HG03159 (cell line): ENCODE data around the gene CAMK2A.
A peak's percentile ranks its signal among the peaks of the same experiment; 100 is the strongest.
"Not testable (repeated sequence)": the region's sequence is repeated elsewhere in the genome, so short reads cannot be mapped to it uniquely, and the experiment has no call there.

ENCODE experiments used
- ATAC-seq: cut with Tn5 transposase; IDR thresholded peaks from one replicate; pipeline ENCODE4 v1.9.1; 2021; ENCODE audit warnings: mild to moderate bottlenecking, moderate library complexity; ENCODE audit not compliant: unreplicated experiment

CAMK2A gene

GRCh38 chr5:150238646-150239045 lies 50.9 kb downstream of the CAMK2A start:
- no peak for ATAC-seq

- no peak for ATAC-seq
These were observed 52.4 kb downstream of the CAMK2A start for GRCh38 chr5:150236981-150237754.

DNA sequence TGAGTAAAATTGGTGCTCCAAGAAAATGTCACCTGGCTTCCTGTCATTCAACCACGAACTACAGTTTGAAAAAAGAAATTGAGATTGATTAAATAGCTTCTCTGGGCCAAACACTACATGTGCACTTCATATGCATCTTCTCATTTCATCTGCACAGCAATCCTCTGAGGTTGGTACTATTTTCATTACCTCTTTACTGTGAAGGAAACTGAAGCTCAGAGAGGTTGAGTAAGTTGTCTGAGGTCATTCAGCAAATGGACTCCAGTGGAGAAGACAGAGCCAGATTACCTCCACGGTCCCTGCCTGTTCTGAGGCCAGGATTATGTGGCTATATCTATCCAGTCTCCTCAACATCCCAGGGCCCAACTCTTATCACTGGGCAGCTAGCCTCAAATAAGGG lies 53.3 kb downstream of the CAMK2A start:
- ATAC-seq = no peak

- no peak for ATAC-seq
These were observed 54.1 kb downstream of the CAMK2A start for GRCh38 chr5:150235500-150235854.

DNA sequence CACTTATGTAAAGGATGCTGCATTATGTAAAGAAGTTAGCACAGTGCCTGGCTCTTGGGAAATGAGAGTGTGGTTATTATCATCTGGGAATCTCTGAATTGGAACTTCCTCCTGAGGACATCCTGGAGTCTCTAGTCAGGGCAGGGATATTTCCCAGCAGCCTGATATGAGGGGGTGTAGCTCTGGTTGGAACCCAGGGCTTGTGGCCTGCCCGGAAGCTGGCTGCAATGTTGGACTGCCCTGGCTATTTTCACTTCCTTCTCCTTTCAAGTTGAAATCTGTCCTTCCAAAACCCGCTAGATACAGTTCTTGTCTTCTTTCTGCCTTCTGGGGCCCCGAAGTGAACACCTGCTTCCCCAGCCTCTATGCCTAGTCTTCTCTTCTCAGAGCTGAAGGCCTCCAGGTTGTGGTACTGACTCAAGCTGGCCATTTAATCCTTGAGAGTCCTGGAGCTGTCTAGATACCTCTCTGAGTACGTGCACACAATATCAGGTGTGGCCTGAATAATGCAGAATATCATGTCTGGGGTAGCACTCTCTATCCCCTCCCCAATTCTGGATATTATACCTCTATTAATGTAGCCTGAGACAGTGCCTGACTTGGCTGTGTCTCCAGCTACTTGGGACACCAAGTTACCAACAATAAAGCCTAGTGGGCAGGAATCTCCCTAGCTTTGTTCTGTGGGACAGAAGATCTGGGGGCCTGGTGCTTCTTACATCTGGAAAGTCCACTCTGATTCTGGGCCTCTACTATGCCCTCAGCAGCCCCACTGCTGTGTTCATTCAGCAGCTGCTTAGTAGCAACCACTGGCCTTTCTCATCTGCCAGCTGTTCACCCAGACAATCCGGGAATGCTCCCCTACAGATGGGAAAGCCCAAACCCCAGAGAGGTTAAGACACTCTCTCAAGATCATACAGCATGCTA lies 54.7 kb downstream of the CAMK2A start:
- ATAC-seq = no peak

GRCh38 chr5:150233706-150234105 lies 55.9 kb downstream of the CAMK2A start:
- not testable (repeated sequence) for ATAC-seq

GRCh38 chr5:150230842-150231241 lies 58.7 kb downstream of the CAMK2A start:
- no peak for ATAC-seq

DNA sequence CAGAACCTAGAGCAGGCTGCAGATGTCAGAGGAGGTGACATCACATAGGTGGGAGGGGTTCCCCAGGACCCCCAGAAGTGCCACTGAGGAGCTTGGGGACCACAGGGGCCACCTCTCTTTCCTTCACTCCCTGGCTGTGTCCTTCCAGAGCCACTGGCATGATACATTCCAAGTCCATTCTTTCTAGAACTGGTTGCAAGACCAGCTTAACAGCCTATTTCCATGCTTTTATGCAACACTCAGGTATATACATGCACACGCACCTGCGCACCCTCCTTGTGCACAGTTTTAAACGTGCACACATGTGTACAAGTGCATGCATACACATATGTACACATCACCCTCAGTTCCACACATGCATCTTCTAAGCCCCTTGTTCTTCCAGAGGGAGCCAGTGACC lies 60.0 kb downstream of the CAMK2A start:
- no peak for ATAC-seq

DNA sequence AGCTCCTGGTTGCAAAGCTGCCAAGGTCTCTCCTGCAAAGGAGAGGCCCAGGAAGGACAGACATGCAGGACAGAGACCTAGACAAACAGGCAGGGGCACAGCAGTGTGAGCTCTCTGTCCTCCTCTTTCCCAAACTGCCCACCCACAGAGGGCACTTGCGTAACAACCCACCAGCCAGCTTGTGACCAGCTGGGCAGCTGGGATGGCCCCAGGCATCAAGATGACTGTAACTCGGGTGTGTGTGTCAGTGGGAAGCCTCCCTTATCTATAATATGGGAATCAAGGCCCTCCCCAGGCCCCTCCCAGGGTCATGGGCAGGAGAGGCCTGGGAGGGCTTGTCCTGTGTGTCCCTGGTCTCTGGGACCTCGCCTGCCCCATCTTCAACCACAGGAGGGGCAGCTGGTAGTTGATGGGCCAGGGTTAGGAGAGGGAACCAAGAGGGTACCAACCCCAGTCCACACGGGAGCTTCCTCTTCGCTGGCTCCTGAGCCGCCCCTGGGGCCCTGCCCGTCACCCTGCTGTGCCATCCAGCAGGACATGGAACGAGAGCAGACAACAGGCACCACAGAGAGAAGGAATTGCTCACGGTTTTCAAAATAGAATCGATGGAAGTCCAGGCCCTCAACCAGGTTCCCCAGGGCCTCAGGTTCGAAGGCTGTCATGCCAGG lies 61.8 kb downstream of the CAMK2A start:
- no peak for ATAC-seq

DNA sequence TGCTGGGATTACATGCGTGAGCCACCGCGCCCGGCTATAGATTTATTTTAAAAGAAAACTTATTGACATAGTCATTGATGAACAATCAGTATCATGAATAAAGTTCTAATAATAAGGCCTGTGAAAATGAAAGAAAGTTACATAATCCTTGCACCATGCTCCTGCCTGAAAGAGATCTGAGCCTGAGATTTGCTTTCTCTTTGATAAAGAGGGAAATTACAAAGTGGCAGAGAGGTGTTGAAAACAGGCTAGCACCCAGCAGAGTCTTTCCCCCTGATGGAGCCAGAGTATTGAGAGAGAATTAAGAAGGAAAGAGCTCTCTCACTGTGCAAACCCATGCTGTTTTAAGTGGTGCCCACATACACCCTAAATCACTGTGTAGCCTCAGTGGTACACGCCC lies 62.5 kb downstream of the CAMK2A start:
- ATAC-seq = no peak

DNA sequence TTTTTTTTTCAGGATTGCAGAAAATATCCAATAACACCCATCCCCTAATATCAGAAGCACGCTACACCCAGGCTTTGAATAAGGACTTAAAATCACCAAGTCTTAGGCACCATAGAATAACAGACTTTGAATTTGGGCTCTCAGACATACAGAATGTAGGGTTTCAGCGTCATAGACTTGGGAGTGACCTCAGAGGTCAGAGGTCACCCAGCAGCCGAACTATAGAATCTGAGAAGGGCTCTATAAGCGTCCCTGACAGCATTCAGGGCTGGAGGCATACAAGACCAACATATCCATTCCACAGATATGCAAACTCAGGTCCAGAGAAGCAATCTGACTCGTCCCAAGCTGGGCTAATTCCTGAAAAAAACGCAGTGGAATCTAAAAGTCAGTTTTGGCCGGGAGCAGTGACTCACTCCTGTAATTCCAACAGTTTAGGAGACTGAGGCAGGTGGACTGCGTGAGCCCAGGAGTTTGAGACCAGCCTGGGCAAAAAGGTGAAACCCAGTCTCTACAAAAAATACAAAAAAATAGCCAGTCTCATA lies 65.0 kb downstream of the CAMK2A start:
- ATAC-seq = no peak

- no peak for ATAC-seq
These were observed 66.1 kb downstream of the CAMK2A start for GRCh38 chr5:150223474-150223873.

DNA sequence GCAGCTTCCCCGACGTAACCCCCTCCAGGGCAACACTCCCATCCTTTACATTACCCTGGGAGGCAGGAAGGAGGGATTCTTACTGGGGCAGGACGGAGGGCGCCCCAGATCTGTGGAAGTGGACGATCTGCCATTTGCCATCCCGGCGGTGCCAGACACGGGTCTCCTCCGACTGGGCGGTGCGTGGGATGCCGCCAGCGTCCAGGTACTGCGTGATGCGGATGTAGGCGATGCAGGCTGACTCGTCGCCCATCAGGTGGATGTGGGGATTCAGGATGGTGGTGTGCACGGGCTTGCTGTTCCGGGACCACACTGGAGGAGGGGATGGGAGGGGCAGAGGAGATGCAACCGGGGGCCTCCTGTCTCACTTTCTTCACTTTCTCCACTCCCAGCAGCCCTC lies 66.7 kb downstream of the CAMK2A start:
- ATAC-seq = no peak

GRCh38 chr5:150221471-150221870 lies 68.1 kb downstream of the CAMK2A start:
- ATAC-seq = no peak

GRCh38 chr5:150219861-150220260 lies 69.7 kb downstream of the CAMK2A start:
- ATAC-seq = no peak

GRCh38 chr5:150219142-150219541 lies 70.4 kb downstream of the CAMK2A start:
- no peak for ATAC-seq

- ATAC-seq = no peak
These were observed 70.9 kb downstream of the CAMK2A start for GRCh38 chr5:150218693-150219035.

DNA sequence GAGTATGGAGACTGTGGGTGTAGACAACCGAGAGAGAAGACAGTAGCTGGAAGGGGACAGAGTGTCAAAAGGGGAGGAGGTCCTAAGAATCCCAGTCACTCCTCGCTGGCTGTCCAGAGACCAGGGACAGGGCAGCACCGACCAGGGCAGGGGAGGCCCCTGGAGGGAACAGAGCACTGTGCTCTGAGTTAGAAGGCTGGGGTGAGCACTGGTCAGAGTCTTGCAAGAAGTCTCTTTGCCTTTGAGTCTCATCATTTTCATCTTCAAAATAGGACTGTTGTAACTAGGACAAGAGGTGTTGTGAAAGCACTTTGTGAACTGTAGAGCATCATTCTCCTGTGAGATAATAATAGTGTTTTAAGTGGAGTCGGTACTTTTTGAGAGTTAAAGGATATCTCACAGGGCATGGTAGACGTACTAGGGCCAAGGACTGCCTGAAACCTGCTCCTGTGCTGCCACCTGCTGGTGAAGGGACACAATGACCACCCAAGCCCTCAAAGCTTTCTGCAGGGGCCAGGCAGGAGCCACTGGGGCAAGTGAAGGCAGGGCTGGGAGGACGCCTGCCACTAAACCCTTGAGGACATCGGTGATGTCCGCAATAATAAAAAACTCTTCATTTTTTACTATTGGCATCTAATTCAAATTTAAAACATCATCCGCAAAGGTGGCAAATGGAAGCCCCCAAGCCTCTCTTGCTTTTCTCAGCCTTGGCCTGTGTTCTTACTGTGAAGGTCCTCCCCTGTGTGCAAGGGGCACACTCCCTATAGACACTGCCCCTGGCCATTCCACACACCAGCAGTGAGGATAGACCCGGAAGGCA lies 71.5 kb downstream of the CAMK2A start:
- peak; percentile 86 for ATAC-seq

DNA sequence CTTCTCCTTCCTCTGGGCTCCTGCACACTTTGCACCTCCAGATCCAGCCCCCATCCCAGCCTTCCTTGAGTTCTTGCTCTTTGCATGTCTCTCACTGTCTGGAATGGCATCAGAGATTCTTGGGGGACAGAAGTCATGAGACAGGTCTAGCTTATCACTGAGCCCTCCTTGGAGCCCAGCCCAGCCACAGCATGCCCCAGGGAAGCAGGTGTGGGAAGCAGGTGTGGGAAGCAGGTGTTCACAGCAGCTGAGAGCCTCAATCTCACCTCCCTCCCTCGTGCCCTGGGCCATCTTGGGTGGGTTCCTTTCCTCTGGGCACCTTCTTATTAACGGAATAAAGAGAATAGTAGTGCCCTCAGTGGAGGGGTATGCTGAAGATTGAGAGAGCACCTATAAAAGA lies 72.5 kb downstream of the CAMK2A start:
- ATAC-seq = no peak
